CD14-positive monocyte (primary cell): ENCODE data around the gene CNTROB. TPM values are rescaled to one million over a fixed set of nuclear protein-coding genes. Genes with fewer than 3 reads are reported as not detected.

Source experiments
- DNase-seq, 3 donors: peaks; one replicate each; pipeline ENCODE4 v3.0.0-alpha.2; 2011 to 2022
- H2AFZ ChIP-seq: 2 replicates; pipeline ENCODE4 v1.6.0; 2012; ENCODE audit warnings: mild to moderate bottlenecking, low read depth, low read length, inconsistent platforms; ENCODE audit not compliant: insufficient read depth, poor library complexity, severe bottlenecking
- H3K27ac ChIP-seq, 2 donors: 1 replicate in 1 of 2; 2 replicates in 1 of 2; pipeline ENCODE4 v1.5.1; 2012 to 2013; ENCODE audit warnings: low read length in 2 of 2, control low read depth in 1 of 2, inconsistent platforms in 1 of 2, low read depth in 1 of 2, mild to moderate bottlenecking in 1 of 2
- H3K27me3 ChIP-seq, 2 donors: one replicate each; pipeline versions ENCODE4 v1.6.0 to v1.6.1; 2011 to 2013; ENCODE audit warnings: low read length in 2 of 2; ENCODE audit not compliant: control insufficient read depth in 2 of 2, insufficient read depth in 2 of 2
- H3K36me3 ChIP-seq, 2 donors: replicated peaks in 1 of 2; 1 replicate in 1 of 2; 2 replicates in 1 of 2; pipeline versions ENCODE4 v1.5.1 to v1.6.1; 2012 to 2013; ENCODE audit warnings: low read length in 2 of 2, control low read depth in 1 of 2, inconsistent platforms in 1 of 2, mild to moderate bottlenecking in 1 of 2; ENCODE audit not compliant: insufficient read depth in 2 of 2, control insufficient read depth in 1 of 2
- H3K4me1 ChIP-seq, 2 donors: 1 replicate in 1 of 2; 2 replicates in 1 of 2; pipeline versions ENCODE4 v1.5.1 to v1.6.1; 2012 to 2013; ENCODE audit warnings: low read length in 2 of 2, control low read depth in 1 of 2, inconsistent platforms in 1 of 2, mild to moderate bottlenecking in 1 of 2, moderate library complexity in 1 of 2; ENCODE audit not compliant: insufficient read depth in 2 of 2, control insufficient read depth in 1 of 2
- H3K4me2 ChIP-seq: replicated peaks from 2 replicates; pipeline ENCODE3; 2012; ENCODE audit warnings: low read length, moderate library complexity, mild to moderate bottlenecking; ENCODE audit not compliant: poor library complexity, severe bottlenecking; ENCODE audit errors: extremely low read depth
- H3K4me3 ChIP-seq, 3 experiments: fragments of 200-600 bp in 1 of 3; sonication (generic) in 1 of 3; replicated peaks in 1 of 3; 1 replicate in 2 of 3; 2 replicates in 1 of 3; pipeline ENCODE4 v1.5.1; 2011 to 2013; ENCODE audit warnings: low read length in 3 of 3, mild to moderate bottlenecking in 3 of 3, control low read depth in 2 of 3, low read depth in 2 of 3, inconsistent platforms in 1 of 3, moderate library complexity in 1 of 3
- H3K79me2 ChIP-seq: 2 replicates; pipeline ENCODE4 v1.6.0; 2012; ENCODE audit warnings: mild to moderate bottlenecking, control low read depth, inconsistent platforms, low read length, moderate library complexity; ENCODE audit not compliant: insufficient read depth
- H3K9ac ChIP-seq: 2 replicates; pipeline ENCODE4 v1.6.0; 2017; ENCODE audit warnings: low read length, mild to moderate bottlenecking; ENCODE audit not compliant: insufficient read depth, poor library complexity, severe bottlenecking
- H3K9me3 ChIP-seq, 2 donors: replicated peaks in 1 of 2; 1 replicate in 1 of 2; 2 replicates in 1 of 2; pipeline versions ENCODE4 v1.5.1 to v1.6.1; 2012 to 2013; ENCODE audit warnings: low read length in 2 of 2, control low read depth in 1 of 2; ENCODE audit not compliant: control insufficient read depth in 1 of 2, insufficient read depth in 1 of 2
- H4K20me1 ChIP-seq: 2 replicates; pipeline ENCODE4 v1.6.0; 2012; ENCODE audit warnings: mild to moderate bottlenecking, low read length, control low read depth, moderate library complexity; ENCODE audit not compliant: insufficient read depth
- H3K27ac Mint-ChIP-seq, 7 donors: one replicate each; pipeline ENCODE4 v1.8.0; 2020; ENCODE audit warnings: mild to moderate bottlenecking in 7 of 7, mixed read lengths in 7 of 7, moderate library complexity in 6 of 7, inconsistent platforms in 2 of 7
- H3K27me3 Mint-ChIP-seq, 3 donors: one replicate each; pipeline ENCODE4 v1.8.0; 2021 to 2022; ENCODE audit warnings: low read depth in 3 of 3, mild to moderate bottlenecking in 3 of 3, mixed read lengths in 3 of 3, moderate library complexity in 3 of 3, inconsistent platforms in 1 of 3
- H3K36me3 Mint-ChIP-seq, 2 donors: one replicate each; pipeline ENCODE4 v1.8.0; 2020; ENCODE audit warnings: mixed read lengths in 2 of 2, inconsistent platforms in 1 of 2, mild to moderate bottlenecking in 1 of 2
- H3K4me1 Mint-ChIP-seq: one replicate; pipeline ENCODE4 v1.8.0; 2020; ENCODE audit warnings: mild to moderate bottlenecking, mixed read lengths
- H3K4me3 Mint-ChIP-seq, 2 donors: one replicate each; pipeline ENCODE4 v1.8.0; 2020; ENCODE audit warnings: mild to moderate bottlenecking in 2 of 2, mixed read lengths in 2 of 2, moderate library complexity in 1 of 2
- H3K9me3 Mint-ChIP-seq, 7 donors: one replicate each; pipeline ENCODE4 v1.8.0; 2020 to 2022; ENCODE audit warnings: mixed read lengths in 7 of 7, mild to moderate bottlenecking in 6 of 7, moderate library complexity in 6 of 7, inconsistent platforms in 2 of 7
- WGBS: methylation state at CpG from one replicate; pipeline ENCODE4 v1.1.5; 2013; ENCODE audit warnings: missing lambda C conversion rate; ENCODE audit not compliant: insufficient coverage; 5-methylcytosine and 5-hydroxymethylcytosine counted together
- intact Hi-C, 2 donors: fragments of 100-400 bp; cut with micrococcal nuclease; formaldehyde crosslinking; loops; one replicate each; pipeline versions ENCODE4 v1.15.0 to v1.15.1; 2023
- polyA plus RNA-seq, 3 donors: library from polyadenylated mRNA; depleted of rRNA in 1 of 3; unstranded in 2 of 3; stranded (reverse) in 1 of 3; fragments of 300-500 nt in 2 of 3; fragments of >200 nt in 1 of 3; fragmentation: Illumina TruSeq in 2 of 3; gene quantifications; 1 replicate in 2 of 3; 2 replicates in 1 of 3; pipeline ENCODE4 v1.2.3, GENCODE V29; 2012 to 2021
- TF ChIP-seq, protein P1 (sequence below): fragments of 200-600 bp; IDR thresholded peaks from one replicate; pipeline ENCODE4 v1.8.0; 2022; ENCODE audit warnings: antibody characterized with exemption, mild to moderate bottlenecking

Gene CNTROB
- polyA plus RNA-seq, 3 donors, result 4.7 to 22.8 (median 6.5) TPM

DNA sequence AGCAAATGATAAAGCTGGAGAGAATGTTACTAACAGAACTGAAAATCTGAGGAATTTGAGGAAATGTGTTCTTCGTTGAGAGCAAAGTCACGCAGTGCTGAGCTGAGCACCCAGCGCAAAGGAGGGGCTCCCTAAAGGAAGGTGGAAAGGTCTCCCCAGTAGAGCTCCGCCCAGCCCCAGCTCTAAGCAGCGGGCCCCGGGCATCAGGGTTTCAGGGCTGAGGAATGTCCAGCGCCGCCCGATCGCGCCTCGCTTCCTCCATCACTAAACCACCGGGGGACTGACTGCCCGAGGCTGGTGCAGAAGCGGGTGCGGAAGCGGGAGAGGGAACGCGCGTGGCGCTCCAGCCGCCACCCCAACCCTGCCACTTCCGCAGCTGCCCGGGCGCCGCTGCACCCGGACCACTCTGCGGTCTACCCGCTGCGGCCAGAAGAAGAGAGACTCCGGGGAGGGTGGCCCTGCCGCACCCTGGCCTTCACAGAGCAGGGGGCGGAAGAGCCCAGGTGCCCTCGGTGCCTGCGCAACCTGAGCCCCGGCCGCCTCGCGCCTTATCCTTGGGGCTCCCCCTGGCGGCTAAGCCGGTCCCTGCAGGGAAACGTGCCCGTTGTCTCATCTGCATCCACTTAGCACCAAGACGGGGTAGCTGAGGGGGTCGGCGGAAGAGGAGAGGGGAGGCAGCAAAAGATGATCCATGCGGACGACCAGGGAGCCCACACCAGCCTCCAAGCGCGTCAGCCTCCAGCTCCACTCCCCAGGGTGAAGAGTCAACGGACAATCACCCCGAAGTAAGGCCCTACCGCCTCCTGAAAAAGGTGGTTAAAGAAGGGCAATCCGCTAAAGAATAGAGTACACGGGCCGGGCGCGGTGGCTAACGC, 58.0 kb downstream of the CNTROB start:
- Histone ChIP-seq H3K27ac (peak overlapping the region; percentile 54 to 65), H2AFZ (peak overlapping the region; percentile 92), H3K4me2 (peak overlapping the region; percentile 92), H3K36me3 (no peaks in the 10 kb centered on the region), H4K20me1 (no peaks in the 10 kb centered on the region), H3K4me3 (peak overlapping the region; percentile 47 to 84 (median 50)), H3K27me3 (no peaks in the 10 kb centered on the region), H3K9me3 (no peaks in the 10 kb centered on the region), H3K79me2 (no peaks in the 10 kb centered on the region), H3K4me1 (peaks cover 21 to 29% of the 10 kb centered on the region in 2 donors), H3K9ac (peak overlapping the region; percentile 47)
- Mint-ChIP-seq H3K27ac (peak overlapping the region in 5 of 7 donors; percentile 22 to 87 (median 77)), H3K4me1 (peaks cover 23% of the 10 kb centered on the region), H3K27me3 (no peaks in the 10 kb centered on the region), H3K36me3 (no peaks in the 10 kb centered on the region), H3K9me3 (no peaks in the 10 kb centered on the region), H3K4me3 (peak overlapping the region; percentile 73 to 85)
- intact Hi-C loops, result loop anchor here (1.0 to 5.0 kb wide), 5 partner anchors 67 to 248 kb away; no protein-coding TSS in a partner anchor
- WGBS, result under 1% methylated on average over 44 of the region's 59 CpGs
- peak; percentile 68 to 73 (median 70) for DNase-seq
- TF ChIP-seq, protein P1, sequence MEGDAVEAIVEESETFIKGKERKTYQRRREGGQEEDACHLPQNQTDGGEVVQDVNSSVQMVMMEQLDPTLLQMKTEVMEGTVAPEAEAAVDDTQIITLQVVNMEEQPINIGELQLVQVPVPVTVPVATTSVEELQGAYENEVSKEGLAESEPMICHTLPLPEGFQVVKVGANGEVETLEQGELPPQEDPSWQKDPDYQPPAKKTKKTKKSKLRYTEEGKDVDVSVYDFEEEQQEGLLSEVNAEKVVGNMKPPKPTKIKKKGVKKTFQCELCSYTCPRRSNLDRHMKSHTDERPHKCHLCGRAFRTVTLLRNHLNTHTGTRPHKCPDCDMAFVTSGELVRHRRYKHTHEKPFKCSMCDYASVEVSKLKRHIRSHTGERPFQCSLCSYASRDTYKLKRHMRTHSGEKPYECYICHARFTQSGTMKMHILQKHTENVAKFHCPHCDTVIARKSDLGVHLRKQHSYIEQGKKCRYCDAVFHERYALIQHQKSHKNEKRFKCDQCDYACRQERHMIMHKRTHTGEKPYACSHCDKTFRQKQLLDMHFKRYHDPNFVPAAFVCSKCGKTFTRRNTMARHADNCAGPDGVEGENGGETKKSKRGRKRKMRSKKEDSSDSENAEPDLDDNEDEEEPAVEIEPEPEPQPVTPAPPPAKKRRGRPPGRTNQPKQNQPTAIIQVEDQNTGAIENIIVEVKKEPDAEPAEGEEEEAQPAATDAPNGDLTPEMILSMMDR, result peak; percentile 99

DNA sequence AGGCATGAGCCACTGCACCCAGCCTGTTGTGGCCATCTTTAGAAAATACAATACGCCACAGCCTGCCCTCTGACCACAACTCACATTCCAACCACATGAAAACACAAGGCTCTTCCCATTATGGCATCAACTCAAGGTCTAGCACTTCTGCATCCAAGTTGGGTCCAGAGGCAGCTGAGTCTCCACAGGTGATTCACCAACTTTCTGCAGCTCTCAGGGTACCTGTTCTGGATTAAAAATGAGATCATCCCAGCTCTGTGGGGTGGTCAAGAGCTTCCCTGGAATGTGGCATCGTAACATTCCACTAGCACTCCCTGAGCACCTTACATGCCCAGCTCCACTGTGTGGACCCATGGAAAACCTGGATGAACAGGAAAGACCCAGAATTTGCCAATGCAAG, 60.5 kb downstream of the CNTROB start:
- Histone ChIP-seq H3K36me3 (no peaks in the 10 kb centered on the region), H2AFZ (no peak overlapping the region), H3K4me2 (no peak overlapping the region), H3K79me2 (no peaks in the 10 kb centered on the region), H4K20me1 (no peaks in the 10 kb centered on the region), H3K9ac (no peak overlapping the region), H3K27ac (no peak overlapping the region), H3K9me3 (no peaks in the 10 kb centered on the region), H3K4me1 (peaks cover 26 to 36% of the 10 kb centered on the region in 2 donors), H3K27me3 (no peaks in the 10 kb centered on the region), H3K4me3 (no peak overlapping the region)
- TF ChIP-seq, protein P1, result no peak
- WGBS, result 100% methylated on average over 1 of the region's 2 CpGs
- no peak overlapping the region for H3K4me3 Mint-ChIP-seq
- intact Hi-C loops, result no loop called here
- H3K9me3 Mint-ChIP-seq, result no peaks in the 10 kb centered on the region
- peaks cover 0 to 1% (median 0%) of the 10 kb centered on the region in 3 donors for H3K27me3 Mint-ChIP-seq
- no peak for DNase-seq
- no peaks in the 10 kb centered on the region for H3K36me3 Mint-ChIP-seq
- H3K27ac Mint-ChIP-seq, result peak overlapping the region in 5 of 7 donors; percentile 42 to 73 (median 64)
- H3K4me1 Mint-ChIP-seq, result peaks cover 30% of the 10 kb centered on the region
